Psoas muscle (tissue), 8 donors: ENCODE data around the gene MAML3. TPM values are rescaled to one million over a fixed set of nuclear protein-coding genes. Genes with fewer than 3 reads are reported as not detected.

Source experiments
- ATAC-seq, 4 donors: fragments of 200-7000 bp; cut with Tn5 transposase; one replicate each; pipeline ENCODE4 v1.9.1; 2020; ENCODE audit warnings: moderate library complexity in 3 of 4, mild to moderate bottlenecking in 2 of 4
- DNase-seq, 2 donors: peaks; one replicate each; pipeline ENCODE4 v3.0.0-alpha.2; 2020
- H3K27ac ChIP-seq: fragments of 200-600 bp; one replicate; pipeline ENCODE4 v1.8.0; 2022
- H3K27me3 ChIP-seq, 3 donors: fragments of 200-600 bp in 1 of 3; one replicate each; pipeline versions ENCODE4 v1.6.1 to v1.8.0; 2013 to 2022; ENCODE audit warnings: low read length in 2 of 3, mild to moderate bottlenecking in 2 of 3, moderate library complexity in 1 of 3; ENCODE audit not compliant: insufficient read depth in 3 of 3
- H3K36me3 ChIP-seq, 2 donors: fragments of 200-600 bp in 1 of 2; one replicate each; pipeline versions ENCODE4 v1.6.1 to v1.8.0; 2013 to 2022; ENCODE audit warnings: low read depth in 1 of 2, mild to moderate bottlenecking in 1 of 2, moderate library complexity in 1 of 2; ENCODE audit not compliant: insufficient read depth in 1 of 2
- H3K4me1 ChIP-seq: fragments of 200-600 bp; one replicate; pipeline ENCODE4 v1.8.0; 2022
- H3K4me3 ChIP-seq: fragments of 200-600 bp; one replicate; pipeline ENCODE4 v1.8.0; 2022; ENCODE audit warnings: mild to moderate bottlenecking
- H3K9me3 ChIP-seq: fragments of 200-600 bp; one replicate; pipeline ENCODE4 v1.8.0; 2022
- WGBS, 3 donors: extraction: QIAGEN DNeasy Blood & Tissue Kit; methylation state at CpG; one replicate each; pipeline versions ENCODE4 v1.1.6 to v1.1.7; 2013; 5-methylcytosine and 5-hydroxymethylcytosine counted together
- intact Hi-C, 2 donors: fragments of 100-400 bp; cut with DNase I; formaldehyde crosslinking; loops; one replicate each; pipeline versions ENCODE4 v1.11.0 to v1.14.2; 2022
- polyA plus RNA-seq, 3 donors: library from polyadenylated mRNA; stranded (reverse); fragments of 200-250 nt; gene quantifications; one replicate each; pipeline ENCODE4 v1.2.3, GENCODE V29; 2013
- total RNA-seq, 4 donors: library from RNA; stranded (reverse); fragmentation: NEBNext Ultra II Directional in 2 of 4; extraction: Animal tissue kit (Norgen Biotek cat#: 25700) in 2 of 4; gene quantifications; one replicate each; pipeline versions ENCODE4 v1.2.1 to v1.2.4, GENCODE V29; 2021 to 2023
- TF ChIP-seq, protein P1 (sequence below): fragments of 200-600 bp; IDR thresholded peaks from one replicate; pipeline ENCODE4 v1.8.0; 2022; ENCODE audit warnings: antibody characterized with exemption
- donor health status: healthy with polysubstance abuse.
- donor health status: DM: no; HTN: no; CAD: no; lungs with moderate emphysema.
- donor health status: Bipolar disorder and iron deficiency.
- donor health status: healthy.
- donor health status: DM: yes; HTN: yes; CAD: no.
- donor health status: DM: no; HTN: no; CAD: no.
- donor health status: DM: no; HTN: no; CAD: no.
- donor health status: DM: yes; HTN: yes; CAD: no.

MAML3 gene
- total and polyA plus RNA-seq, 7 donors, result 0.43 to 2.7 (median 0.74) TPM

DNA sequence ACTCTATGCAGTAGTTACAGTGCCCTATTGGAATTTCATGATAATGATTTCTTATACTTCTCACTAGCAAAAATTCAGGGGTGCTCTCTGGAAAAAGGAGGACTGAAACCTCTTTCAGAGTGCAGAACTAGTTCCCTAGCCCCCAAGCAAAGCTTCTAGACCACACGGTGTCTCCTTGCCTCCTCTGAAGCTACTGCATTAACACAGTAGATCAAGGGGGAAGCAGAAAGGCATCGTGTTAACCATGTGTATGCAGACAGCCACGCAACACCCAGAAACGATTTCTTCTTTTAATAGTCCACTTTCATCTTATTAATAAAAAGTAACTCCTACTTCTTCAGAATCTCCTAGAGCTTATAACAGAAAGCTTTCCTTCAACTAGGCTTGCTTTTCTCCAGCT is 44.7 kb downstream of the MAML3 start:
- Histone ChIP-seq H3K4me3 (no peak overlapping the region), H3K4me1 (peaks cover 6% of the 10 kb centered on the region), H3K27ac (no peak overlapping the region), H3K36me3 (no peaks in the 10 kb centered on the region), H3K27me3 (no peaks in the 10 kb centered on the region), H3K9me3 (no peaks in the 10 kb centered on the region)
- WGBS, 3 donors, result 68 to 79% (median 78%) methylated on average over 4 of the region's 4 CpGs
- ATAC-seq (no peak), DNase-seq (no peak)
- TF ChIP-seq, protein P1, sequence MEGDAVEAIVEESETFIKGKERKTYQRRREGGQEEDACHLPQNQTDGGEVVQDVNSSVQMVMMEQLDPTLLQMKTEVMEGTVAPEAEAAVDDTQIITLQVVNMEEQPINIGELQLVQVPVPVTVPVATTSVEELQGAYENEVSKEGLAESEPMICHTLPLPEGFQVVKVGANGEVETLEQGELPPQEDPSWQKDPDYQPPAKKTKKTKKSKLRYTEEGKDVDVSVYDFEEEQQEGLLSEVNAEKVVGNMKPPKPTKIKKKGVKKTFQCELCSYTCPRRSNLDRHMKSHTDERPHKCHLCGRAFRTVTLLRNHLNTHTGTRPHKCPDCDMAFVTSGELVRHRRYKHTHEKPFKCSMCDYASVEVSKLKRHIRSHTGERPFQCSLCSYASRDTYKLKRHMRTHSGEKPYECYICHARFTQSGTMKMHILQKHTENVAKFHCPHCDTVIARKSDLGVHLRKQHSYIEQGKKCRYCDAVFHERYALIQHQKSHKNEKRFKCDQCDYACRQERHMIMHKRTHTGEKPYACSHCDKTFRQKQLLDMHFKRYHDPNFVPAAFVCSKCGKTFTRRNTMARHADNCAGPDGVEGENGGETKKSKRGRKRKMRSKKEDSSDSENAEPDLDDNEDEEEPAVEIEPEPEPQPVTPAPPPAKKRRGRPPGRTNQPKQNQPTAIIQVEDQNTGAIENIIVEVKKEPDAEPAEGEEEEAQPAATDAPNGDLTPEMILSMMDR, result no peak
- intact Hi-C loops, result no loop called here

DNA sequence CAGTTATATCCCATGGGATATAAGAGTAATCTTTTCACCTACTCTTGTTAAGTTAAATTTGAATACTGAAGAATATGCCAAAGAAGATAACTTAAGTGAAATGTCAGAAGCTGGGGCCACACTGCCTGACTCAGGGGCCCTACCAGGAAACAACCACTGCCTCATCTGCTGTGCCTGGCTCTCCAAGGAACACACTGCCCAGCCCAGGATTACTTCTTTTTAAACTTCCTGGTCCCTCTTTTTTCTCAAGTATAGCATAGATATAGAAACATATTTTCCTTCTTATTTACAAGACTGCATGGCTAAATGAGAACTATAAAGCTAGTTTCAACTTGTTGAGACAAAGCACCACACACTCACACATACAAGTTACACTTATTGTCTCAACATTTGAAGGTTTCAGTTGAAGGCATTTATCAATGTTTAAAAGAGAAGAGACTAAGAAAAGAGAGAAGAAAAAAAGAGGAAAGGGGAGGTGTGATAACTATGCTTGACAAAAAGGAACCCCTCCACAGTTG is 45.2 kb downstream of the MAML3 start:
- intact Hi-C loops, result no loop called here

DNA sequence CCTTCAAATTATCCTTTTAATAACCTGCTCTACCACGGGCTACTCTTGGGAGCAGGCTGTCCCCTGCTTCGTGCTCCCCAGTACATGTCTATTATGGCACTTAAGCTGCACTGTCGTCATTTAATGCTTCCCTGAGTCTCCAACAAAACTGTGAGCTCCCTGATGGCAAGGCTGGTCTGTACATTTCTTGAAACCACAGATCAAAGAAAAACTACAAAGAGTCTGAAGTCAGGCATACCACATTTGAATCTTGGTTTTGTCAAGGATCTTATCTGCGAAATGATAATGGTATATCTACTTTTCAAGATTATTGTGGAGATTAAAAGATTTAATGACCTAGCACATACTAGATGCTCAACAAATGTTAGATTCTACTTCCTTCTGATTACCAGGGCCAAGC is 45.7 kb downstream of the MAML3 start:
- H3K27me3 ChIP-seq, result no peaks in the 10 kb centered on the region
- no peaks in the 10 kb centered on the region for H3K36me3 ChIP-seq
- H3K9me3 ChIP-seq, result no peaks in the 10 kb centered on the region
- no peak for DNase-seq
- intact Hi-C loops, result no loop called here
- H3K27ac ChIP-seq, result no peak overlapping the region
- ATAC-seq, result no peak
- TF ChIP-seq, protein P1, result no peak
- H3K4me1 ChIP-seq, result no peaks in the 10 kb centered on the region
- H3K4me3 ChIP-seq, result no peak overlapping the region
- 48 to 70% (median 67%) methylated on average over 4 of the region's 4 CpGs for WGBS, 3 donors

More for the DNA sequence above, 45.2 kb downstream of the MAML3 start:
- Histone ChIP-seq H3K27ac (no peak overlapping the region), H3K36me3 (no peaks in the 10 kb centered on the region), H3K9me3 (no peaks in the 10 kb centered on the region), H3K27me3 (no peaks in the 10 kb centered on the region), H3K4me3 (no peak overlapping the region), H3K4me1 (peaks cover 4% of the 10 kb centered on the region)
- DNase-seq, result no peak
- TF ChIP-seq, protein P1, result no peak
- ATAC-seq, result no peak

DNA sequence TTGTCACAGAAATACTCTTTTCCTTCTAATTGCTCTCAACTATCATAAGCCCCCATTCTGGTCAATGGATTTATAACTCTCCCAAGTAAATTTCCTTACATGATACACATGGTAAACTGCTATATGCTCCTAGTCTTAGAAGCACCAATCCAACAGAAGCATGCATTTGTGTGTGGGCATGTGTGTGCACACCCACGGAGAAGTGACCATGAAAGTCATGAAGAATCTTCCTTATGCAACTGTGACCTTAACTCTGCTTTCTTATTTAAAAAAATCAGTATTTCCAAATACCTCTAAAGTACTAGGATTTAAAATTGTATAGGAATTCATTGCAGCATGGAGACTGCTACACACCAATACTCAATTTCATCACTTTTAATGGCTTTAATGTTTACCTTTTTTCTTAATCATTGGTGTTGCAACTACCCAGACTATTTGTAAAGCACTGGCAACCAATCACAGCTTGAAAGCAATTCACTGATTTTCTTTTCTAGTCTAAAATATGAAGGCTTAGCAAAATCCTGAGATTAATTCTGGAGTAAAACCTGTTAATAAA is 47.6 kb downstream of the MAML3 start:
- 66 to 83% (median 74%) methylated on average over 1 of the region's 1 CpG for WGBS, 3 donors
- Histone ChIP-seq H3K36me3 (no peaks in the 10 kb centered on the region), H3K27me3 (no peaks in the 10 kb centered on the region), H3K4me3 (no peak overlapping the region), H3K4me1 (no peaks in the 10 kb centered on the region), H3K27ac (no peak overlapping the region), H3K9me3 (no peaks in the 10 kb centered on the region)
- DNase-seq, result no peak
- TF ChIP-seq, protein P1, result no peak
- intact Hi-C loops, result no loop called here
- no peak for ATAC-seq

DNA sequence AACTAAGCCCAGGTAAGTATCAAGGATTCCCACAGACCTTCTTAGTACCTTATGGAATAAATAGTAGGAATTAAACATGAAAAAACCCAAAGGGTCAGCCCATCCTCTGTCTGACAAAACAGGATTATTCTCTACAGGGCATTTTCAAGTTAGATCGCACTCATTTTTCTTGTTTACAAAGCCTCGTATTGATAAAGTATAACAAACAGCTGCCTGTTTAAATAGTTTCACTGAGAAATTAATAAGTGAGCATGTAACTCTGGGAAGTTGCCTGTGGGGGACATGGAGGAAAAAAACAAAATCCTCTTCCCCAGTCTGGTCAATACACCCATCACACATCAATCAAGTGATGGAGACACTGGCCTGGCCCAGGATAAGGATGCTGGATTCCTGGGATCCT is 48.5 kb downstream of the MAML3 start:
- no peaks in the 10 kb centered on the region for H3K9me3 ChIP-seq
- intact Hi-C loops, result no loop called here
- ATAC-seq, result no peak
- DNase-seq, result no peak
- no peaks in the 10 kb centered on the region for H3K4me1 ChIP-seq
- H3K27me3 ChIP-seq, result no peaks in the 10 kb centered on the region
- TF ChIP-seq, protein P1, result no peak
- H3K27ac ChIP-seq, result no peak overlapping the region
- WGBS, 3 donors, result 83 to 94% (median 90%) methylated on average over 2 of the region's 2 CpGs
- H3K4me3 ChIP-seq, result no peak overlapping the region
- H3K36me3 ChIP-seq, result no peaks in the 10 kb centered on the region
